Subcutaneous adipose tissue (tissue), 4 donors: ENCODE results near the gene GLT1D1. TPM values are rescaled to one million over a fixed set of nuclear protein-coding genes. Genes with fewer than 3 reads are reported as not detected.

Experiments
- CTCF ChIP-seq: fragments of 450-650 bp; IDR thresholded peaks from one replicate; pipeline ENCODE4 v1.5.1; 2016; ENCODE audit warnings: low read depth, mild to moderate bottlenecking, control low read depth, antibody characterized with exemption, moderate library complexity
- total RNA-seq, 4 donors: library from RNA; depleted of rRNA; stranded (reverse); fragments of >200 nt; gene quantifications; one replicate each; pipeline ENCODE4 v1.1.0, GENCODE V29; 2016

GLT1D1 gene
- under 1 TPM in 2 of 4 donors, not detected in 2; 0.22 to 0.75 TPM for total RNA-seq

GRCh38 chr12:128852885-128853599 lies at the start of gene GLT1D1:
Gene GLT1D1, plus strand, starts transcription at chr12:128853478. Its CDS starts 104 bp downstream, at chr12:128853582.
- TF ChIP-seq CTCF, result no peak

GRCh38 chr12:128803788-128804187 lies 49.5 kb upstream of the GLT1D1 start:
- TF ChIP-seq CTCF, result no peak

- no peak for TF ChIP-seq CTCF
These were observed 48.5 kb upstream of the GLT1D1 start for GRCh38 chr12:128804762-128805161.

- no peak for TF ChIP-seq CTCF
These were observed 46.7 kb upstream of the GLT1D1 start for GRCh38 chr12:128806573-128806972.

GRCh38 chr12:128807161-128807724 lies 46.0 kb upstream of the GLT1D1 start:
- TF ChIP-seq CTCF, result no peak

- no peak for TF ChIP-seq CTCF
These were observed 44.6 kb upstream of the GLT1D1 start for GRCh38 chr12:128808651-128809050.

- TF ChIP-seq CTCF, result no peak
These were observed 42.8 kb upstream of the GLT1D1 start for GRCh38 chr12:128810182-128811127.
